GM12878 (cell line): Measurements from ENCODE around the gene RHBG. TPM values are rescaled to one million over a fixed set of nuclear protein-coding genes. Genes with fewer than 3 reads are reported as not detected.

Experiments used
- ATAC-seq: fragments of 200-7000 bp; cut with Tn5 transposase; 3 replicates; pipeline ENCODE4 v1.9.1; 2020; ENCODE audit warnings: mild to moderate bottlenecking, moderate library complexity
- BruUV-seq: library from RNA; stranded (reverse); fragments of 400-500 nt; replicated peaks from 2 replicates; lab custom pipeline; 2021; lab: Mats Ljungman, UMichigan
- CTCF ChIA-PET: fragments of 300-600 bp; sonication (Branson Sonifier 250); formaldehyde crosslinking; extraction: SDS; loops from one replicate; lab custom pipeline; 2021; ENCODE audit warnings: inconsistent platforms; lab: Yijun Ruan, JAX
- POLR2A ChIA-PET: fragments of 350-600 bp; formaldehyde crosslinking; extraction: SDS; loops from one replicate; lab custom pipeline; 2021; ENCODE audit warnings: inconsistent platforms; lab: Charles Lee
- RAD21 ChIA-PET: fragments of 300-600 bp; sonication (Branson Sonifier 250); formaldehyde crosslinking; loops from one replicate; lab custom pipeline; 2023; ENCODE audit warnings: antibody characterized with exemption; ENCODE audit not compliant: unreplicated experiment; lab: Charles Lee
- SMC1A ChIA-PET: fragments of 300-600 bp; sonication (Branson Sonifier 250); formaldehyde crosslinking; loops from one replicate; lab custom pipeline; 2023; ENCODE audit not compliant: unreplicated experiment, uncharacterized antibody; lab: Charles Lee
- DNase-seq: peaks from one replicate; pipeline ENCODE4 v3.0.0-alpha.2; 2011; ENCODE audit warnings: low read depth, low spot score
- FAIRE-seq: peaks from 3 replicates; lab custom pipeline; 2011; peaks lifted over from hg19 to GRCh38; lab: Jason Lieb, UNC
- H2AFZ ChIP-seq: 2 replicates; pipeline ENCODE4 v1.6.0; 2011; ENCODE audit warnings: low read depth, low read length, control low read depth; ENCODE audit not compliant: control insufficient read depth
- H3K27ac ChIP-seq: 2 replicates; pipeline ENCODE4 v1.5.1; 2011; ENCODE audit warnings: control low read depth; ENCODE audit not compliant: control insufficient read depth, insufficient read depth
- H3K27me3 ChIP-seq, 2 experiments: replicated peaks in 1 of 2; 2 replicates each; pipeline versions ENCODE4 v1.6.0 to v1.6.1; 2011; ENCODE audit warnings: low read length in 1 of 2; ENCODE audit not compliant: control insufficient read depth in 2 of 2, insufficient read depth in 2 of 2
- H3K36me3 ChIP-seq, 2 experiments: 2 replicates each; pipeline ENCODE4 v1.5.1; 2011; ENCODE audit warnings: low read length in 1 of 2; ENCODE audit not compliant: control insufficient read depth in 2 of 2, insufficient read depth in 2 of 2
- H3K4me1 ChIP-seq: 2 replicates; pipeline ENCODE4 v1.6.1; 2011; ENCODE audit warnings: mild to moderate bottlenecking, low read length, moderate library complexity, mixed read lengths; ENCODE audit not compliant: control insufficient read depth, insufficient read depth
- H3K4me2 ChIP-seq: 2 replicates; pipeline ENCODE4 v1.6.0; 2011; ENCODE audit warnings: control low read depth; ENCODE audit not compliant: control insufficient read depth, insufficient read depth
- H3K4me3 ChIP-seq: fragments of 200-600 bp; sonication (generic); 2 replicates; pipeline ENCODE4 v1.5.1; 2016
- H3K79me2 ChIP-seq: 2 replicates; pipeline ENCODE4 v1.6.0; 2011; ENCODE audit warnings: low read length; ENCODE audit not compliant: control insufficient read depth, insufficient read depth
- H3K9ac ChIP-seq: 2 replicates; pipeline ENCODE4 v1.8.0; 2011; ENCODE audit warnings: low read length, control low read depth, mixed read lengths; ENCODE audit not compliant: control insufficient read depth, insufficient read depth
- H3K9me3 ChIP-seq: replicated peaks from 3 replicates; pipeline ENCODE4 v1.5.1; 2011; ENCODE audit warnings: mild to moderate bottlenecking, low read length; ENCODE audit not compliant: control insufficient read depth, insufficient read depth
- H4K20me1 ChIP-seq: 2 replicates; pipeline ENCODE4 v1.6.0; 2011; ENCODE audit not compliant: control insufficient read depth, insufficient read depth
- ESRRA ChIP-seq: IDR thresholded peaks from 2 replicates; pipeline ENCODE4 v1.6.1; 2012; ENCODE audit warnings: mild to moderate bottlenecking, low read length, improper control_type of control experiment
- JUND ChIP-seq: IDR thresholded peaks from 2 replicates; pipeline ENCODE4 v1.6.1; 2012; ENCODE audit warnings: low read depth, mild to moderate bottlenecking, low read length, improper control_type of control experiment, moderate library complexity
- MYC ChIP-seq: IDR thresholded peaks from 2 replicates; pipeline ENCODE4 v1.6.1; 2011; ENCODE audit warnings: mild to moderate bottlenecking, low read length, moderate library complexity, inconsistent platforms; ENCODE audit not compliant: insufficient read depth, insufficient replicate concordance, insufficient read length, severe bottlenecking
- NFXL1 ChIP-seq: fragments of 450-650 bp; IDR thresholded peaks from 2 replicates; pipeline ENCODE4 v1.6.1; 2017; ENCODE audit warnings: antibody characterized with exemption, mild to moderate bottlenecking, borderline replicate concordance
- NKRF ChIP-seq: fragments of 450-650 bp; conservative IDR thresholded peaks from 2 replicates; pipeline ENCODE4 v1.6.1; 2017; ENCODE audit warnings: mild to moderate bottlenecking, moderate library complexity
- SIX5 ChIP-seq: IDR thresholded peaks from 2 replicates; pipeline ENCODE4 v1.6.1; 2011; ENCODE audit warnings: mild to moderate bottlenecking, low read depth, low read length, moderate library complexity; ENCODE audit not compliant: severe bottlenecking
- SMC3 ChIP-seq: IDR thresholded peaks from 2 replicates; pipeline ENCODE4 v1.6.1; 2011; ENCODE audit warnings: low read length, improper control_type of control experiment, borderline replicate concordance
- ZNF622 ChIP-seq: fragments of 450-650 bp; IDR thresholded peaks from 2 replicates; pipeline ENCODE4 v1.6.1; 2017; ENCODE audit warnings: mild to moderate bottlenecking, inconsistent platforms
- WGBS: methylation state at CpG from one replicate; pipeline ENCODE4 v1.1.6; 2016; ENCODE audit warnings: low lambda C conversion rate; ENCODE audit not compliant: insufficient replicate concordance, insufficient coverage; ENCODE audit errors: missing lambda C conversion rate; 5-methylcytosine and 5-hydroxymethylcytosine counted together
- in situ Hi-C: fragments of 300-500 bp; cut with MboI; formaldehyde crosslinking; loops from 9 replicates; pipeline ENCODE4 v1.14.3; 2018; ENCODE audit warnings: mixed read lengths
- intact Hi-C: fragments of 100-400 bp; cut with micrococcal nuclease; formaldehyde crosslinking; loops from one replicate; pipeline ENCODE4 v1.14.2; 2022; ENCODE audit not compliant: unreplicated experiment
- polyA plus RNA-seq, 11 experiments: library from polyadenylated mRNA; depleted of rRNA in 4 of 11; unstranded in 6 of 11; stranded (reverse) in 5 of 11; fragments of >200 nt; fragmentation: Nextera tagmentation in 4 of 11; fragmentation: Illumina TruSeq in 1 of 11; extraction: Ambion mirVana in 4 of 11; extraction: Trizol in 1 of 11; gene quantifications; 1 replicate in 1 of 11; 2 replicates in 10 of 11; pipeline versions ENCODE4 v1.2.1 to v1.2.3, GENCODE V29; 2011 to 2016; ENCODE audit warnings: inconsistent platforms in 2 of 11, missing spikeins in 2 of 11, low read depth in 1 of 11
- total RNA-seq, 4 experiments: library from RNA; depleted of rRNA in 3 of 4; stranded (reverse); fragments of >200 nt in 3 of 4; fragmentation: Illumina TruSeq in 1 of 4; extraction: Trizol in 1 of 4; gene quantifications; 2 replicates each; pipeline versions ENCODE4 v1.2.1 to v1.2.3, GENCODE V29; 2013 to 2021

The RHBG gene
- total and polyA plus RNA-seq, 10 of the 15 experiments (the other 5 are each of a cell fraction or from before 2014, with no cell fraction given) = not detected

GRCh38 chr1:156379420-156380165 is 10.6 kb downstream of the RHBG start:
- Histone ChIP-seq H3K36me3 (no peaks in the 10 kb centered on the region), H3K9ac (no peak overlapping the region), H3K27ac (no peak overlapping the region), H3K27me3 (no peaks in the 10 kb centered on the region; a peak in 1 of 4 replicates), H3K4me2 (no peak overlapping the region), H3K9me3 (no peaks in the 10 kb centered on the region), H3K4me1 (no peaks in the 10 kb centered on the region), H4K20me1 (no peaks in the 10 kb centered on the region), H3K4me3 (no peak overlapping the region), H2AFZ (no peak overlapping the region), H3K79me2 (no peaks in the 10 kb centered on the region)
- CTCF ChIA-PET = interaction anchor here (0.7 to 2.7 kb wide), 3 partner anchors 62 to 270 kb away, joined by 3 to 13 read pairs (median 4); no protein-coding TSS in a partner anchor
- DNase-seq = no peak
- RAD21 ChIA-PET = interaction anchor here (1.9 kb wide), 1 partner anchor 66 kb away, joined by 7 read pairs; no protein-coding TSS in a partner anchor
- no TSS peak for BruUV-seq
- in situ Hi-C loops = loop anchor here (5.0 kb wide), 1 partner anchor 63 kb away; no protein-coding TSS in a partner anchor
- ATAC-seq = no peak
- POLR2A ChIA-PET = interaction anchor here (0.7 to 1.3 kb wide), 2 partner anchors 9 to 52 kb away, joined by 3 to 4 read pairs; no protein-coding TSS in a partner anchor
- no peak for FAIRE-seq
- intact Hi-C loops = no loop called here
- WGBS = 32% methylated on average over 3 of the region's 3 CpGs
- TF ChIP-seq MYC (no peak), ESRRA (no peak), JUND (no peak), ZNF622 (no peak), SIX5 (no peak), NFXL1 (no peak), NKRF (no peak), SMC3 (no peak)
- SMC1A ChIA-PET = interaction anchor here (1.1 kb wide), 1 partner anchor 66 kb away, joined by 5 read pairs; no protein-coding TSS in a partner anchor
